WERI-Rb-1 (cell line): ENCODE results near the gene CCDC174.

ENCODE experiments used
- DNase-seq: peaks from one replicate; pipeline ENCODE4 v3.0.0-alpha.2; 2020
- H3K27ac ChIP-seq: fragments of 250-450 bp; sonication (Bioruptor Pico); 2 replicates; pipeline ENCODE4 v1.5.1; 2020; ENCODE audit warnings: mild to moderate bottlenecking, moderate library complexity
- H3K27me3 ChIP-seq: fragments of 250-450 bp; sonication (Bioruptor Pico); 2 replicates; pipeline ENCODE4 v1.5.1; 2021; ENCODE audit warnings: mild to moderate bottlenecking, low read depth, moderate library complexity; ENCODE audit not compliant: insufficient read depth, severe bottlenecking
- H3K36me3 ChIP-seq: fragments of 250-450 bp; sonication (Bioruptor Pico); 2 replicates; pipeline ENCODE4 v1.5.1; 2020; ENCODE audit warnings: mild to moderate bottlenecking, moderate library complexity
- H3K4me3 ChIP-seq: 2 replicates; pipeline ENCODE4 v1.5.1; 2011; ENCODE audit warnings: low read depth, mild to moderate bottlenecking, control low read depth, low read length
- H3K9me3 ChIP-seq: fragments of 250-450 bp; sonication (Bioruptor Pico); 2 replicates; pipeline ENCODE4 v1.5.1; 2021; ENCODE audit warnings: mild to moderate bottlenecking, moderate library complexity; ENCODE audit not compliant: severe bottlenecking
- TF ChIP-seq, protein P1 (sequence below): IDR thresholded peaks from 2 replicates; pipeline ENCODE4 v1.5.1; 2011; ENCODE audit warnings: low read depth, mild to moderate bottlenecking, control low read depth, inconsistent platforms, low read length

The CCDC174 gene

DNA sequence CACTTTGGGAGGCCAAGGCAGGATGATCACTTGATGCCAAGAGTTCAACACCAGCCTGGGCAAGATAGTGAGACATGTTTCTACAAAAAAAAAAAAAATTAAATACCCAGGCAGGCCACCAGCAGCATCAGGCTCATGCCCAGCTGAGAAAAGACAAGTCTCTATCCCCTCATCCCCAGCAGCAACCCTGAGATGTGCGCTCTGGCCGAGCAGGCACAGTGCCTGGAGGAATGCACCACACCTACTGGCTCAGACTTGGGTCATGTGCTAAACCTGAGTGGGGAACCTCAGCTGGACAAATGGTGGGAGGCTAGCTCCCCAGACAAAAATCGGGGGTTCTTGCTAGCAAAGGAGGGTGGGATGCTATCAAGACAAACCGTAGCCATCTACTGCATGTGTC, 10.2 kb upstream of the CCDC174 start:
- H3K9me3 ChIP-seq = no peaks in the 10 kb centered on the region
- H3K27me3 ChIP-seq = peaks cover 3% of the 10 kb centered on the region
- H3K4me3 ChIP-seq = no peak overlapping the region
- TF ChIP-seq, protein P1, sequence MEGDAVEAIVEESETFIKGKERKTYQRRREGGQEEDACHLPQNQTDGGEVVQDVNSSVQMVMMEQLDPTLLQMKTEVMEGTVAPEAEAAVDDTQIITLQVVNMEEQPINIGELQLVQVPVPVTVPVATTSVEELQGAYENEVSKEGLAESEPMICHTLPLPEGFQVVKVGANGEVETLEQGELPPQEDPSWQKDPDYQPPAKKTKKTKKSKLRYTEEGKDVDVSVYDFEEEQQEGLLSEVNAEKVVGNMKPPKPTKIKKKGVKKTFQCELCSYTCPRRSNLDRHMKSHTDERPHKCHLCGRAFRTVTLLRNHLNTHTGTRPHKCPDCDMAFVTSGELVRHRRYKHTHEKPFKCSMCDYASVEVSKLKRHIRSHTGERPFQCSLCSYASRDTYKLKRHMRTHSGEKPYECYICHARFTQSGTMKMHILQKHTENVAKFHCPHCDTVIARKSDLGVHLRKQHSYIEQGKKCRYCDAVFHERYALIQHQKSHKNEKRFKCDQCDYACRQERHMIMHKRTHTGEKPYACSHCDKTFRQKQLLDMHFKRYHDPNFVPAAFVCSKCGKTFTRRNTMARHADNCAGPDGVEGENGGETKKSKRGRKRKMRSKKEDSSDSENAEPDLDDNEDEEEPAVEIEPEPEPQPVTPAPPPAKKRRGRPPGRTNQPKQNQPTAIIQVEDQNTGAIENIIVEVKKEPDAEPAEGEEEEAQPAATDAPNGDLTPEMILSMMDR = no peak
- DNase-seq = no peak
- H3K27ac ChIP-seq = no peak overlapping the region
- H3K36me3 ChIP-seq = no peaks in the 10 kb centered on the region

DNA sequence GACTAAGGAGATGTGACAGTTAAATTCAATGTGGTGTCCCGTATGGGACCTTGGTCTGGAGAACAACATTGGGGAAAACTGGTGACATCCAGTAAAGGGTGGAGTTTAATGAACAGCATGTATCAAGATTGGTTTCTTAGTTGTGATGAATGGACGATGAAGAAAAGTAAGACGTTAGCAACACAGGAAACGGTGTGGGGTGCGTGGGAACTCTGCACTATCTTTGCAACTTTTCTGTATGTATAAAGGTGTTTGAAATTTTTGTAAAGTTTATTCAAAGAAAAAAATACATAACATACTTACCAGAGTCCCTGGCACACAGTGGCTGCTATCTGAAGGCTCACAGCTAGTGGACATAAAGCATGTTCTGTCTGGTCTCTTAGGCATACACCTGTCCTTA, 6.1 kb upstream of the CCDC174 start:
- Histone ChIP-seq H3K27me3 (no peaks in the 10 kb centered on the region), H3K36me3 (no peaks in the 10 kb centered on the region), H3K27ac (no peak overlapping the region), H3K4me3 (no peak overlapping the region), H3K9me3 (no peaks in the 10 kb centered on the region)
- DNase-seq = no peak
- TF ChIP-seq, protein P1 = no peak

DNA sequence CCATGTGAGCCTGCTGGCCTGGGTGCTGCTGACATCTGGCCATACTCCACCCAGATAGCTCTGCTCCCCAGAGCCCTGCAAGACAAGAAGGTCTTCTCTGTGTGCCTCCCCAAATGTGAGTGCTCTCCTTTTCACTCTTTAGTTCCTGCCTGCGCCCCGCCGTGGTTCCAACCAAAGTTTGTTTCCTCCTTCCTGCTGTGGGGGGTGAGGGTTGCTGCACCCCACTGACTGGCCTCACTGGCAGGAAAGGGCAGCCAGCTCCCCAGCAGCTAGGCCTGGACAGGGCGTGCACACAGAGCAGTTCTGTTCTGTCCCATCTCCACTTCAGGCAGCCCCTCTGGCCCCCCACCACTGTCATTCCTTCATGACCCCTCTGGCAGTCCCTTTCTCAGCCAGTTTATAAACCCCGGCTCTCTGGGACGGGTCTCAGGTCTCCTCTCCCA, 5.4 kb upstream of the CCDC174 start:
- TF ChIP-seq, protein P1 = no peak
- no peak overlapping the region for H3K4me3 ChIP-seq
- H3K27ac ChIP-seq = no peak overlapping the region

DNA sequence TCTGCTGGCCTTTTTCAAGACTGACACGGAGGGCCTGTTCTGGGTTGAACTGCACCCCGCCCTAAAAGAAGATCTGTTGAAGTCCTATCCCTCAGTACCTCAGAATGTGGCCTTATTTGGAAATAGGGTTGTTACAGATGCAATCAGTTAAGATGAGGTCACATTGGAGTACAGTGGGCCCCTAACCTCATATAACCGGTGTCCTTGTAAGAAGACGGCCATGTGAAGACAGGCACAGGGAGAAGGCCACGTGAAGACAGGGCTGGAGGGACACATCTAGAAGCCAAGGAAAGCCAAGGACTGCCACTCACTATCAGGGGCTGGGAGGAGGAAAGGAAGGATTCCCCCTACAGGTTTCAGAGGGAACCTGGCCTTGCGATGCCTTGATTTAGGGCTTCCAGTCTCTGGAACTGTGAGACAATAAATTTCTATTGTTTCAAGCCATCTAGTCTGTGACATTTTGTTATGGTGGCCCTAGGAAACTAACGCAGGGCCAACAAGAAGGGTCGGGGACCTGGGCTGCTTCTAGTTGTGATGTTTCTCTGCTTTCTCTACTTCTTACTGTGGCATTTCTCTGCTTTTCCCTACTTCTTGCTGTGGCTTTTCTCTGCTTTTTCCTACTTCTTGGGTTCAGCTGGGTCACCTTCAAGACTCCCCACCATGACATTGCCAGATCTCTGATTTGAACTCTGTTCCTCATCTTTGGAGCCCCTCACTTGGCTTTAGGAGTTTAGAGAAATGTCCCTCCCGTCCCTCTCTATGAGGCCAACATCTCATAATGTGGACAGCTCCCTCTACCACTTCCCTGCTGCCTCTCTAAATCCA, 4.8 kb upstream of the CCDC174 start:
- Histone ChIP-seq H3K9me3 (no peaks in the 10 kb centered on the region), H3K4me3 (no peak overlapping the region), H3K27ac (no peak overlapping the region), H3K27me3 (no peaks in the 10 kb centered on the region), H3K36me3 (no peaks in the 10 kb centered on the region)
- TF ChIP-seq, protein P1 = peak; percentile 54
- DNase-seq = no peak

More for the DNA sequence above, 5.4 kb upstream of the CCDC174 start:
- DNase-seq = no peak
- Histone ChIP-seq H3K36me3 (no peaks in the 10 kb centered on the region), H3K27me3 (no peaks in the 10 kb centered on the region), H3K9me3 (no peaks in the 10 kb centered on the region)

DNA sequence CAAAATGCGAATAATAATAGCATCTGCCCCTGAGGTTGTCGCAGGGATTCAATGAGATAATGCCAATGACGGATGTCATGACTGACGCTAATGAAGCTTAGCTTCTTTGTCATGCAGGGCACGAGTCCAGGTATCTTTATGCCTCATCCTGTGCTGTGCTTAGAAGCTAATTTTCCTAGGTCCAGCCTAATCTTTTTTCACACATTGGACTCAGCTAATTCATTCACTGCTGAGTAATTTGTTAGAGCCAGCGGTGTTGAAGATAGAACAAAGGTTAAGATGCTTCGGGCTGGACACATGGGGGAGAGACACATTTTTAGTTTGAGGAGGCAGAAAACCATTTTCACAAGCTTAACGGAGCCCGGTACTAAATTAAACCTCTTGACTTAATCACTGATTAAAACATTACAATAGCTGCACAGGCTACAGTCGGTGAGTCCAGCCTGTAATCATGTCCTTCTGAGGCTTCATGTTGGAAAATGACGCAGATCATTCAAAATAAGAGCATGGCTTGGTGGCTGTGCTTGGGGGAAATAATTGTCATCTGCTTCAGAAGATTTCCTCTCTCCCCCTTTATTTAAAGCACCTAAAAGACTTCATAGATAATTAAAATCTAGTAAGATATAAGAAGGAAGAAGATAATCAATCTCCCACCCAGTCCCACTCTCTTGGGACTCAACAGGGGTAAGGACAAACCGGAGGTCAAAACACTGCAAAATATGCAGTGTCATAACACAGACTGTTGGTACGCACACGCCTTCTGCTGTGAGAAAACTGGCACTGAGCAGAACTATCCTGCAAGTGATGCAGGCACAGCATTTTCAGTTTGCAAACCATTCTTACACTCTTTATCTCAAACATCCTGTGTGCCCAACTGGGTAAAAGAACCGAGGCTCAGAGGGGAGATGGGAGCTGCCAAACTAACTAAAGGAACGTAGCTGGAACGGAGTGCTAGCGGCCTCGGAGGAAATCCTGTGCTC, 3.3 kb upstream of the CCDC174 start:
- Histone ChIP-seq H3K27ac (peak overlapping the region; percentile 58), H3K36me3 (no peaks in the 10 kb centered on the region), H3K4me3 (no peak overlapping the region), H3K9me3 (no peaks in the 10 kb centered on the region), H3K27me3 (no peaks in the 10 kb centered on the region)
- peak; percentile 20 for DNase-seq
- TF ChIP-seq, protein P1 = no peak
